Measurements from ENCODE around the gene ASXL3.

ASXL3 gene

DNA sequence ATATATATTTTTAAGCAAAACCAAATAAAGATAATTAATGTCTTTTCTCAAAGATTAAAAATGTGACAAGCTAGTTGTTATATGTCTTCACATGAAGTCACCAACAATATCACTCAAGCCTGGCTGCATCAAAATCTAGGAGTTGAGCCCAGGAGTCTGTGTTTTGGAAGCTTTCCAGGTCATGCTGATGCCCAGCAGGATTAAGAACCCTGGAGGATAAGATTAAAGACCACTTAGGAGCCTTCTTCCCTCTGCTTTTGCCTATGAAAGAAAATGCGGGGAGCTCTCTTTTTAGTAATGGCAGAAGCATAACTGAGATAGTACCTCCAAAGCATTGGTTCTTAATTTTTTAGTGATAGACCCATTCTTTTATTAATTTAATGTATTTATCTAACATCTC lies 157.4 kb downstream of the ASXL3 start:
- no peak for DNase-seq

DNA sequence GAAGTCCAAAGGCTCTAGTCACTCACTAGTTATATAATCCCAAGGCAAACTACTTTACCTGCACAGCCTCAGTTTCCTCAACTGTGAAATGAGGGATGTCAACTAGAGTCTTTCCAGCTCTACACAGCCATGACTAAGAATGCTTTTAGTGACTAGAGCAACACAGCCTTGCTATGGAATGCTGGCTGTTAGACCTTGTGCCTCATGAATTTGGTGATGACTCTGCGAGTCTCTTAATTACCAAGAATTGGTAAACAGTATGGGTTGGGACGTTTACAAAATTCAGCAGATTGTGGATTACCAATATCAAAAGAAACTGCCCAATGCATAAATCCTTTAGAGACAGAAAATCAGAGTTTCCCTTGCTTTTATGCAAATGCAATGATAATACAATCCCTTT lies 163.7 kb downstream of the ASXL3 start:
- DNase-seq: no peak

DNA sequence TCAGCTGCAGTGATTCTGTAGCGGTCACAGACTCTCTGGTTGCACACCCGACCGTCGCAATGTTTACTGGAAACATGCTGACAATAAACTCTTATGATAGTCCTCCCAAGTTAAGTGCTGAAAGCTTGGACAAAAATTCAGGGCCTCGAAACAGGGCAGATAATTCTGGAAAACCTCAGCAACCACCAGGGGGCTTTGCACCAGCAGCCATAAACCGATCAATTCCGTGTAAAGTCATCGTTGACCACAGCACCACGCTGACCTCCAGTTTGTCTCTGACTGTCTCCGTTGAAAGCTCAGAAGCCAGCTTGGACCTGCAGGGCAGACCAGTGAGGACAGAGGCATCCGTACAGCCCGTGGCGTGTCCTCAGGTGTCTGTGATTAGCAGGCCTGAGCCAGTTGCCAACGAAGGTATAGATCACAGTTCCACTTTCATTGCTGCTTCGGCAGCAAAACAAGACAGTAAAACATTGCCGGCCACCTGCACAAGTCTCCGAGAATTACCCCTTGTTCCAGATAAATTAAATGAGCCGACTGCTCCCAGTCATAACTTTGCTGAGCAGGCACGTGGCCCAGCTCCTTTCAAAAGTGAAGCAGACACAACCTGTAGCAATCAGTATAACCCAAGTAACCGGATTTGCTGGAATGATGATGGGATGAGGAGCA lies 166.1 kb downstream of the ASXL3 start:
- no peak for DNase-seq

DNA sequence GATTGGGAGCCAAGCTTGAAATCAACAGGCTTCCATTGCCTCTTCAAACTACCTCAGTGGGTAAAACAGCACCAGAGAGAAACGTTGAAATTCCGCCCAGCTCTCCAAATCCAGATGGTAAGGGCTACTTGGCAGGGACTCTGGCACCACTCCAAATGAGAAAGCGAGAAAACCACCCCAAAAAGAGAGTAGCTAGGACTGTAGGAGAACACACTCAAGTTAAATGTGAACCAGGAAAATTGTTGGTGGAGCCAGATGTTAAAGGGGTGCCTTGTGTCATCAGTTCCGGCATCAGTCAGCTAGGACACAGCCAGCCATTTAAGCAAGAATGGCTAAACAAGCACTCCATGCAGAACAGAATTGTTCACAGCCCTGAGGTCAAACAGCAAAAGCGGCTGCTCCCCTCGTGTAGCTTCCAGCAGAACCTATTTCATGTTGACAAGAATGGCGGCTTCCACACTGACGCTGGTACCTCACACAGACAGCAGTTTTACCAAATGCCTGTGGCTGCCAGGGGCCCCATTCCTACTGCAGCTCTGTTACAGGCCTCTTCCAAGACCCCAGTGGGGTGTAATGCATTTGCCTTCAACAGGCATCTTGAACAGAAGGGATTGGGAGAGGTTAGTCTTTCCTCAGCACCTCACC lies 167.3 kb downstream of the ASXL3 start:
- no peak for DNase-seq

DNA sequence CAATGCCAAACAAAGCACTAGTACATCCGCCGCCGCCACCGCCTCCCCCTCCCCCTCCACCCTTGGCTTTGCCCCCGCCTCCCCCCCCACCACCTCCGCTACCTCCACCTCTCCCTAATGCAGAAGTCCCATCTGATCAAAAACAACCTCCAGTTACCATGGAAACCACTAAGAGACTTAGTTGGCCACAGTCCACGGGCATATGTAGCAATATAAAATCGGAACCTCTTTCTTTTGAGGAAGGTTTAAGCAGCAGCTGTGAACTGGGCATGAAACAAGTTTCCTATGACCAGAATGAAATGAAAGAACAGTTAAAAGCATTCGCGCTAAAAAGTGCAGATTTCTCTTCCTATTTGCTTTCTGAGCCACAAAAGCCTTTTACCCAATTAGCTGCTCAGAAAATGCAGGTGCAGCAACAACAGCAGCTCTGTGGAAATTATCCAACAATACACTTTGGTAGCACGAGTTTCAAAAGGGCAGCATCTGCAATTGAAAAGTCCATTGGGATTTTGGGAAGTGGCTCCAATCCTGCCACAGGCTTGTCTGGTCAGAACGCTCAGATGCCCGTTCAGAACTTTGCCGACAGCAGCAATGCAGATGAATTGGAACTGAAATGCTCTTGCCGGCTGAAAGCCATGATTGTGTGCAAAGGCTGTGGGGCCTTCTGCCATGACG lies 168.0 kb downstream of the ASXL3 start:
- DNase-seq: no peak

DNA sequence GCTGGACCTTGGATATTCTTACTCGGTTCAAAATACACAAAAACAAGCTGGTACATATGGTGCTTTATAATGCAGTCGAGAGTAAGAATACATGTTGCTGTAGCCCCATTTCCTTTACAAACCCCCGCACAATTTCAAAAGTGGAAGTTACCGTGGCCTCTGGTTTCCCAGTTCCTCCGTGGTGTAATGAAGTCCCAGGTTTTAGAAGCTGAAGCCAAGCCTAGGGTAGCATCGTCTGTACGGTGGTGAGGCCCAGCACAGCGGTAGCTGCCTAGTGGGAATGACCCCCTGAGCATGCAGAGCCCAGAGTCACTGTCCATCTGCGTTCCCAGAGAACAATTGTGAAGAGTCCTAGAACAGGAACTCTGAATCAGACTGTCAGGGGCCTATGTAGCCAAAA lies 171.8 kb downstream of the ASXL3 start:
- DNase-seq: no peak

DNA sequence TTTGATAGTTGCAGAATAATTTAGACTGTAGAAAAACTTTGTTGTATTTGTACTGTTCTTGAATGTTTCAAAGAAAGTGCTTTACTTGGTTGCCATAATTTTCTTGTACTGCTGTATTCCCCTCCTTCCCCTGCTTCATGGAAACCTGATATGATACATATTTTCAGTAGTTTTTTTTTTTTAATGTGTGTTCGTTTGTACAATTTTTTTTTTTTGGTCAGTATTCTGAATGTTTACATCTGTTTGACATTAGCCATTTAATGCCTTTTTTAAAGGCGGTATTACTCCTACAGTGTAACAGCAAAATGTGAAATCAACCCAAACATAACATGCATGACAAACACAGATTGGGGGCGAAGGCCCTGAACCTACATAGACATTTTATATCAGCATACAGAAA lies 172.3 kb downstream of the ASXL3 start:
- DNase-seq: no peak

DNA sequence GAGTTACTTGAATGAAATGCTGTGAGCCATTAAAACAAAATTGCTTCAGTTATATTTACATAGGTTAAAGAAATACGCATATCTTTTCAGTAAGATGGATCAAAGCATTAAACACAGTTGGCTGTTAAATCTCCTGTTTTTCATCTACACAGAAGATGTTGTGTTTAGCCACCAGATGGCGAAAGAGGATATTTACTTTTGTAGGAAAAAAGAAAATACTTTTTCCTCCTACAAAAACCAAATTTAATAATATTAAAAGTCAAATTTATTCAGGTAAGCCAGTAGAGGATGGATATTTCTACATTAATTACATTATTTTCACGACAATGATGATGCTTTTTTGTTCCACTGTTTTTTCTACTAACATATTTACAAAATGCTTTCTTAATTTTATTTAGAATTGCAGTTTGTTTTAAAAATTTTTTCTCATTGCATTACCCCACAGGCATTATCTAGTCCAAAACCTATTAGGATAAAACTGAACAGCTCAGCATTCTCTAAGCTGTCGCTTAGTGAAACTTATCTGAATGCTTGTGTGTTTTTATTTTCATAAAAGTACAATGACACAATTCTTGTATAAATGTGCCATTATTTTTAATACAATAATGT lies 173.7 kb downstream of the ASXL3 start:
- DNase-seq: peak in 1 of 2 experiments; percentile 32

DNA sequence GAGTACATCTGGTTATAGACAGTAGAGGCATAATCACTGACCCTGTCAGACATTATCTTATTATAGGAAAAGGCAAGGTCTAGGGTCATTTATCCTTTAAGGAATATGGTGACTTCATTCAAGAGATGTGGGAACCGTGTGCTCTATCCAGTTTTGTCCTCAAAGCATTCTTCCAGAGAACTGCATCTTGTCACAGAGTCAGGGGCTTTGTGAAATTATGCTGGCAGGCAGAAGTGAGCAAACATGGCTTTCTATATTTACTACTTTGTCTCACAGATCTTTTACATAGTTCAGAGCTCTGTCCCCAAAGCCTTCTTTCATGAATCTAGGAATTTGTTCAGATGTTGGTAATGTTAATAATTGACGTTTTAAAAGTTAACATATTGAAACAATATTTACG lies 177.4 kb downstream of the ASXL3 start:
- no peak for DNase-seq

DNA sequence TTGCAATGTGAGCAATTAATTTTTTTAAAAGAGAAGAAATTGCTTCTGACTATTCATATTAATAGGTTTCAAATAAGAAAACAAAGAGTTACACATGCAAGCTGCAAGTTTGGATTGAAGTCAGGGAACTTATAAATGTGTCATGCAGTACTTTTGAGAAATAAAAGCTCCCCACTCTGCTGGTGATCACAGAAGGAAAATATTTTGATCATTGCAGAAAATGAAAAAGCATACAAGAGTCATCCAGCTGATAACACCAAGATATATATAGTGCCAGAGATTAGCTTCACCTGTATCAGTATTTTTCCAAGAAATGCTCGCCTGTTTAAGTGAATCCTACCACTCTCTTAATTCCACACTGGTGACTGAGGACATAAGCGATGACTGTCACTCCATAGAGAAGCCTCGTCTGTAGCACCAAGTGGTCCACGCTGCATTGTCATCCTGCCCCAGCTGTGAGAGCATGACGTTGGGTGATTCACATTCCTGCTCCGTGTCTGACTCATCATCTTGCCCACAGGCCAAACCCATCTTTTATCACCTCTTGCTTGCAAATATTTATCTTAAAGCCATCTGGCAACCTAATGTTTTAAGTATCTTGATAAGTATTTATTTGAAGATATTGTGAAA lies 178.0 kb downstream of the ASXL3 start:
- peak; percentile 42 to 86 for DNase-seq

DNA sequence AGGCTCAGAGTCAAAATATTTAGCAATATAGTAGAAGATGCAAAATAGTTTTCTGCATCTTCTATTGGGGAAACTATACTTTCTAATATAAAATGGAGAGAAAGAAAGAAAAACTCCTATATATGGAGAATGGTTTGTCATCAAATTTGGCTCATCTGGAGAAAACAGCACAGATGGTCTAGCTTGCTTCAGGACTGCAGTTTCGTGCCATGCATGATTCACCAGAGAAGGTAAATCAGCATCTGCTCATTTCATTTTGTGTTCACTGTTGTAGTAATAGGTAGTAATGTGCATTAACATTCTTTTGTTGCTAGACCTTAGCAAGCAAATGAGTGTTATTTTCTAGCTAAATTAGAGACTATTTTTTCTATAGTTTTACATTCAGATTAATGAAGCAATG lies 179.0 kb downstream of the ASXL3 start:
- no peak for DNase-seq

DNA sequence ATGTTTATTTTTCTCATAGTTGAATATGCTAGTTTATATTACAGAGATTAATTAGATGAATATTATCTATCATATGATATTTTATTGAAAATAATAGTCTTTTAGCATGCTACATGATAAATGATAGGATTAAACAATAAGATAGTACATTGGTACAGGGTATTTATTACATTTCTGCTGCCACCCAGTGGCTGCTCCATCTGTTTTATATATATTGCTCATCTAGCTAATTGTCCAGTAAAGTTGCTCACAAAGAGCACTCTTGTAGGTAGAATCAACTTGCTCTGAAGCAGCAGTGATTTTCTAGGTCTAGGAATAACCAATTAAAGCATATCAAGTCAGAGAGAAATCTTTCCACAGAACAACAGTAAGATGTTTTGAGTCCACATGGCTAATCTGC lies 183.3 kb downstream of the ASXL3 start:
- peak in 1 of 2 experiments; percentile 34 for DNase-seq

DNA sequence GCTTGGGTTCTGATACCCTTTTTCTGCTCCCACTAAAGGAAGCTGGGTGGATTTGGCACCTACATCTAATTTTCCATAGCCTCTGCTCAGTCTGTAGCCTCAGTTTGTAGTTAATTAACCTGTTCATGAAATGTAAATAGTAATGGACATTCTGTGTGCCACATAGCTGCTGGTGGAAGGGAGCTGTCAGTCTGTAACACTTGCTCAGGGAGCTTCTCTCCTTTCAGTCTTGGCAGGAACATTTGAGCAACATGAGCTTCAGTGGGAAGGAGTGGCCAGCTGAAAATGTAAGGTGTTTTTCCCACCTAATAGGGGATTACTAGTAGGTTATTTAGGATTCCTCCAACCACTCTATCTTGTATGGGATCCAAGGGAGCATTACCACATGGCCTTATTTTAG lies 203.4 kb downstream of the ASXL3 start:
- DNase-seq: no peak
